Muscle of back (tissue), 13 donors: ENCODE data around the gene NUF2. TPM values are rescaled to one million over a fixed set of nuclear protein-coding genes. Genes with fewer than 3 reads are reported as not detected.
"Not testable (repeated sequence)": the region's sequence is repeated elsewhere in the genome, so short reads cannot be mapped to it uniquely, and the experiment has no call there.

Source experiments
- DNase-seq, 3 donors: peaks; one replicate each; pipeline versions ENCODE4 v3.0.0 to v3.0.0-alpha.2; 2013
- long read RNA-seq, 9 donors: transcript quantifications; one replicate each; lab custom pipeline, GENCODE V29; 2026
- polyA plus RNA-seq, 10 donors: library from polyadenylated mRNA; unstranded; fragments of 120-200 nt; gene quantifications; one replicate each; pipeline ENCODE4 v1.2.1, GENCODE V29; 2013; ENCODE audit not compliant: insufficient read length in 10 of 10

The NUF2 gene
- polyA plus RNA-seq, result 10 to 100 TPM in 8 of 10 donors, 1 to 10 TPM in 2; 8.6 to 17.0 (median 13.3) TPM
- long read RNA-seq, donor 1, partial matches to known transcripts, result 0 of 3 reads
- long read RNA-seq, donor 1, other reads (novel, unspliced or antisense), result 0 of 3 reads
- long read RNA-seq, donor 2, partial matches to known transcripts, result 0 of 1 reads
- long read RNA-seq, donor 2, other reads (novel, unspliced or antisense), result 0 of 1 reads
- long read RNA-seq, donor 3, result 0 reads
- long read RNA-seq, donor 4, partial matches to known transcripts, result 0 of 1 reads
- long read RNA-seq, donor 4, other reads (novel, unspliced or antisense), result 0 of 1 reads
- long read RNA-seq, donor 5, result 0 reads
- long read RNA-seq, donor 6, result 0 reads
- long read RNA-seq, donor 7, partial matches to known transcripts, result 0 of 2 reads
- long read RNA-seq, donor 7, other reads (novel, unspliced or antisense), result 0 of 2 reads
- long read RNA-seq, donor 8, partial matches to known transcripts, result 0 of 4 reads
- long read RNA-seq, donor 8, other reads (novel, unspliced or antisense), result 0 of 4 reads
- long read RNA-seq, donor 9, result 0 reads

DNA sequence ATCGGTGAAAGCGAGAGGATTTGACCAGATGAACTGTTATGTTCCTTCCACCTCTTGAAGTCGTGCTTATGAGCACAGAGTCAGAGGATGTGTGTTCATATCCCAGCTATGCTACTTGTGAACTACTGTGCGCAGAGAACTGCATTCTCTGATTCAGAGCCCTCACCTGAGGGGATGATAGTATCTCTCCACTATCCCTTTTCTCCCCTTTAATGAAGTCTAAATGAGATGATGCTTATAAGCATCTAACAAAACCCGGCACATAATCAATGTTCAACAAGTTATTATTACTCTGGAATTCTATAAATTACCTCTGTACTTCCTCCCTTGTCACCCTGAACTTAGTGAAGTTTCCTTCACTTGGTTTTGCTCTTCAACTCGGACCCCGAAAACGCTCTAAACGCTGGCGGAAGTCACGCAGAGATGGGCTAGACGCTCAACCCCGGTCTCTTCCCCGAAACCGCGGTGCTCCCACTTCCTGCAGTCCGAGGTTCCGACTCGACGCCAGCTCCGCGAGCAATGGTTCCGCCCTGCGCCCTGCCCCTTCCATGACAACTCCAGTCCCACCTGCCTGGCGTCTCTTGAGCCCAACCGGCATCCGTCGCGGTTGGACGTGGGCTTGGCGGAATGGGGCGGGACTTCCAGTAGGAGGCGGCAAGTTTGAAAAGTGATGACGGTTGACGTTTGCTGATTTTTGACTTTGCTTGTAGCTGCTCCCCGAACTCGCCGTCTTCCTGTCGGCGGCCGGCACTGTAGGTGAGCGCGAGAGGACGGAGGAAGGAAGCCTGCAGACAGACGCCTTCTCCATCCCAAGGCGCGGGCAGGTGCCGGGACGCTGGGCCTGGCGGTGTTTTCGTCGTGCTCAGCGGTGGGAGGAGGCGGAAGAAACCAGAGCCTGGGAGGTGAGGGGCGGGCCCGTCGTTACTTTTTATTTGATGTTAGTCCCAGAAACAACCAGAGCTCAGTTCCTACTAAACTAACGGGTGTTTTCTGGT is at the start of gene NUF2:
Gene NUF2, plus strand, starts transcription at position 644 of the 995 bp plus-strand sequence. CDS start 4,098 bp downstream, outside the sequence.
- peak; percentile 99 for DNase-seq

DNA sequence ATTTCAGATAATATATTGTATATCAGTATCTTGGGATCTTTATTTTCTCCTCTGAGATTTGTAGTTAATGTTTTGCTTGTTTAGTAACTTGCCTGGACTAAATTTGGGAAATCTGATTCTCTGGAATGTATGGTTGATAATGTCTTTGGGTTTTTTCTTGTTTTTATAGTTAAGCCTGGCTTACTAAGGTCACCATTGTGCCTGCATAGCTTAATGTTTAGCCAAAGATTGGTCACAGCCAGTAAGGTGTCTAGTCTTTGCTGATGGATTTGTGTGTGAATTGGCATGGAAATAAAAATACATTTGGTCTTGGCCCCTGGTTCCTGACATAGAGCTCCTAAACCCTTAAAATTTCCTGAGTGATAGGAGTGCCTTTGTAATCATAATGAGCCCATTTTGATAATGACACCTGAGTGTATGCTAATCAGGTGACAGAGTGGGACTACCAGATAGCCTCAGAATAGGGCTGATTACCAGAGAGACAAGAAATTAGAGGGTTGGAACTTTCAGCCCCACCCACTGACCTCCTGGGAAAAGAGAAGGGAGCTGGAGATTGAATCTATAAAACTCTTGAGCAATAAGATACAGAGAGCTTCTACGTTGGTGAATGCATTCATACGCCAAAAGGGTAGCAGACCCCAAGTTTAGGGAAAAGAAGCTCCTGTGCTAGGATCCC is 47.9 kb upstream of the NUF2 start:
- DNase-seq, result no peak

DNA sequence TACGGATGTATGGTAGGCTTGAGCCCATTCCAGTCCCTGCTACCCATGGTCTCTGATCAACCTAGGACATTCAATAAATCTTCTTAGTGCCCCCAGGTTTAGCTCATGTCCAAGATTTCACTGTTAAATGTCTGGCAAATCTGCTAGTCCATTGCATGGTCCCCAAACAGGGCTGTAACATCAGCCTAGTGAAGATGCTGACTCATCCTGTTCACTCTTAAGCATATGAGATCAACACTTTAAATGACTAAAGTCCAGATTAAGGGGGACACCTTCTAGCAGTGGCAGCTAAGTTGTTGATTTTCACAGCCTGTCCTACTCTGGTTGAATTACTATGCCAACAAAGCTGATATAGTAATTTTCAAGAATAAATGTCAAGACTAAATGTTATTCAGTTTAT is 46.5 kb upstream of the NUF2 start:
- no peak for DNase-seq

DNA sequence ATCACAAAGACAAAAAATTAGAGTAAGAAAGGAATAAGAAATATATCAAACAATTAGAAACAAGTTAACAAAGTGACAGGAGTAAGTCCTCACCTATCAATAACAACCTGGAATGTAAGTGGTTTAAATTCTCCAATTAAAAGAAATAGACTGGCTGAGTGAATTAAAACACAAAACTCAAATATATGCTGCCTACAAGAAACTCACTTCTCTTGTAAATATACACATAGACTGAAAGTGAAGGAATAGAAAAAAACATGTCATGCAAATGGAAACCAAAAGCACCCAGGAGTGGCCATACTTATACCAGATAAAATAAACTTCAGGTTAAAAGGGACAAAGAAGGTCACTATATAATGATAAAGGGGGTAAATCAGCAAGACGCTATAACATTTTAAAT is 43.2 kb upstream of the NUF2 start:
- no peak for DNase-seq

DNA sequence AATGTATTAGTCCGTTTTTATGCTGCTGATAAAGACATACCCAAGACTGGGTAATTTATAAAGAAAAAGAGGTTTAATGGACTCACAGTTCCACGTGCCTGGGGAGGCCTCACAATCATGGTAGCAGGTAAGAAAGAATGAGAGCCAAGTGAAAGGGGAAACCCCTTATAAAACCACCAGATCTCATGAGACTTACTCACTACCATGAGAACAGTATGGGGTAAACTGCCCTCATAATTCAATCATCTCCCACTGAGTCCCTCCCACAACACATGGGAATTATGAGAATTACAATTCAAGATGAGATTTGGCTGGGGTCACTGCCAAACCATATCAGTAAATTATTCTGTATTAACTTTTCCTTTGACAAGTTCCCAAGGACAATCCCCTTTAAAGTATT is 36.9 kb upstream of the NUF2 start:
- not testable (repeated sequence) for DNase-seq

DNA sequence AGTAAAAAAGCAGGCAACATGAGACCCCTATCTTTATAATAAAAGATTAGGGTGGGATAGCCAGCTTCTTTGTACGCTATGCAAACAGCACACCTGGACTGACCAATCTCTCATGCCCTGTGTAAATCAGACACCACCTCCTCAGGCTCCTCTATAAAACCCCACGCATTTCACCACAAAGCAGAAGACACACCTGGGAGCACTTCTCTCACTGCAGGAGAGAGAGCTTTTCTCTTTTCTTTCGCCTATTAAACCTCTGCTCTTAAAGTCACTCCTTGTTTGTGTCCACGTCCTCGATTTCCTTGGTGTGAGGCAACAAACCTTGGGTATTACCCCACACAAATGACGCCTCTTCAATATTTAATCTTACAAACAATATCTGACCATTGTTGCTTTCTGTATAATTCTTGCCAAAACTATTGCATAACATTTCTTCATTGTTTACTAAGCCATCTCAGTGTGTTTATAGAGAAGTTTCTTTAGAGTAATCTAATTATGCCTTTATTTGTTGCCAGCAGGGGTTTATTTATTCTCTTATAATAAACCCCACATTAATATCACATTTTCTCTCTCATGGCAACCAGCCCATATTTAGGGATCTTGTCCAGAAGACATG is 31.6 kb upstream of the NUF2 start:
- DNase-seq, result no peak

DNA sequence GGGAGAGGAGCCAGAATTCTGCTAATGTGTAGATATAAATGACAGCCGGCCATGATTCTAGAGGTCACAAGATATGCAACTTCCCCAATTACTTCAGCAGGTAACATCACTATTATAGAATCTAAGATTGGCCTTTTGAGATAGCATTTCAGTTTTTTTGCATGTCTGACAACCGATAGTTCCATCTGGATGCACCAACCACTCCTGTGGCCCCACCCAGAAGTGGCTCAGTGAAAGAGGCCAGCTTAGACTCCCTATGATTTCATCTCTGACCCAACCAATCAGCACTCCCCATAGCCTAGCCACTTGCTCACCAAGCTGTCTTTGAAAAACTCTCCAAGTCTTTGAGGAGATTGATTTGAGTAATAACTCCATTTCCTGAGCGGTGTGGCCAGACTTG is 30.3 kb upstream of the NUF2 start:
- no peak for DNase-seq

DNA sequence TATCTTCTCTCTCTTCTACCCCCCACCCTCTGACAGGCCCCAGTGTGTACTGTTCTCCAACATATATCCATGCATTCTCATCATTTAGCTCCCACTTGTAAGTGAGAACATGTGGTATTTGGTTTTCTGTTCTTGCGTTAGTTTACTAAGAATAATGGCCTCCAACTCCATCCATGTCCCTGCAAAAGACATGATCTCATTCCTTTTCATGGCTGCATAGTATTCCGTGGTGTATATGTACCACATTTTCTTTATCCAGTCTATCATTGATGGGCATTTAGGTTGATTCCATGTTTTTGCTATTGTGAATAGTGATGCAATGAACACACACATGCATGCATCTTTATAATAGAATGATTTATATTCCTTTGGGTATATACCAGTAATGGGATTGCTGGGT is 29.6 kb upstream of the NUF2 start:
- DNase-seq, result not testable (repeated sequence)

DNA sequence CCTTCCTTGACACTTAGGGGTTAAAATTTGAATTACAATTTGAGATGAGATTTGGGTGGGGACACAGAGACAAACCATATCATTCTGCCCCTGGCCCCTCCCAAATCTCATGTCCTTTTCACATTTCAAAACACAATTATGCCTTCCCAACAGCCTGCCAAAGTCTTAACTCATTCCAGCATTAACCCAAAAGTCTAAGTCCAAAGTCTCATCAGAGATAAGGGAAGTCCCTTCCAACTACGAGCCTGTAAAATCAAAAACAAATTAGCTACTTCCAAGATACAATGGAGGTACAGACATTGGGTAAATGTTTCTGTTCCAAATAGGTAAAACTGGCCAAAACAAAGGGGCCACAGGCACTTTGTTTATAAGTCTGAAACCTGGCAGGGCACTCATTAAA is 28.3 kb upstream of the NUF2 start:
- not testable (repeated sequence) for DNase-seq

DNA sequence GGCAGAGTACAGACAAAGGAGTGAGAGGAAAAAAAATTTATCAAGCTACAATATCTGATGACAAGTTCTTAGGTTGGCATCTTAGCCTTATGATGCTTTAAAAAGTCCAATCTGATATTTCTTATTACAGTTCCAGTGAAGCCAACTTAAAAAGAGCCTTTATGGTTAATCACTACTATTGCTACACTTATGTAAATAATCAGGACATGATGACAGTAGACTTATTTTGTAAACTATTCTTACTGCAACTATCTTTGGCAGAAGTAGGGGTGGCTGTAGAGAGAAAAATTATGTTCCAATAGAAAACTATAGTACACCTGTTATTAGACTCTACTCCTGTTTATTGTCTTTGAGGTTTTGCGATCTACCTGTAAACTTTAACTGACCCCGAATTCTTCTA is 25.8 kb upstream of the NUF2 start:
- no peak for DNase-seq

DNA sequence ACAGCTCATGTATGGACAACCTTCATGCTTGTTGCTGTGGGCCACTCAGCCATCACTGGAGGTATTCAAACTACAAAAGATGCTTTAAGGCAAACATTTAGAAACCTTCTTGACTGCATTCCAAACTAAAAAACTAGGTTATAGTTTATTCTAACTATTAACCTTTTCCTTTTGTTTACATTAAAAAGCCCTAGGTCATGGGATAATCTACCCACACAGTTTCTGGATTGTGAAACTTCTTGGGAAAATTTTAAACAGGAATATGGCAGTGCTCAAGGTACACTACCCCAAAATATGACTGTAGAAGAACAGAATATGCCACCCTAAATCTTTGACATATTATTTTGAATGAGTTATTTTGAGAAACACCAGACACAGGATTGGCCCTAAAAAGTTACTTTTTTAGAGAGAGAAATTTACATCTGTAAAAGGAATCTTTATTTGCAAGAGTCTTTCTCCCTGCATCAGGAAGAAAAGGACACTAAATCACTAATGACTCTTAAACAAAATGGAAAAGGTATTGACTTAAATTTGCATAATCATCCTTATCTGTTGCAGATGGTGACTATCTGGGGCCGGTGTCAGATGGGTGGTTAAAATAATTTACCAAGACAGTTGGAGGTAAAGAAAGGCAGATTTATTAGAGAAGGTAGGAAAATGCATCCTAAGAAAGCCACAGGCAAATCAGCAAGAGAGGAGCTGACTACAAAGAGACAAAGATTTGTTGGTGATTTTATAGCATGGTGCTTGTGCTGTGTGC is 25.1 kb upstream of the NUF2 start:
- no peak for DNase-seq

DNA sequence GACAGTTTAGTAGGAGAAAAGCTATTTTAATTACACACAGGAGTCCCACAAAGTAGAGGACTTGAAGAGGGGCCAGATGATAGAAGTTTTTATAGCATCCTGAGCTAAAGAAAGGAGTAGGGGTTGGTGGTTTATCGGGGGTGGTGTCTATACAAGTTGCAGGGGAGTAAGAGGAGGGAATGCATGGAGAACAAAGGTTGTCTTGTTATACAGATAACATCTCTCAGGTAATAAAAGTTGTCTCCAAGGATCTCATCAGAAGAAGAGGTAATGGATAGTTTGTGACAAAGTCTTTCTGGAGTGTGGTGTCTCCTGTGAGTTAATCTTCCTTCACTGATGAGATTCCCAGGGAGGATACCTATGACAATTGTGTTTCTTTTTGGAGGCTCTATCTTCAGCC is 23.4 kb upstream of the NUF2 start:
- DNase-seq, result no peak

DNA sequence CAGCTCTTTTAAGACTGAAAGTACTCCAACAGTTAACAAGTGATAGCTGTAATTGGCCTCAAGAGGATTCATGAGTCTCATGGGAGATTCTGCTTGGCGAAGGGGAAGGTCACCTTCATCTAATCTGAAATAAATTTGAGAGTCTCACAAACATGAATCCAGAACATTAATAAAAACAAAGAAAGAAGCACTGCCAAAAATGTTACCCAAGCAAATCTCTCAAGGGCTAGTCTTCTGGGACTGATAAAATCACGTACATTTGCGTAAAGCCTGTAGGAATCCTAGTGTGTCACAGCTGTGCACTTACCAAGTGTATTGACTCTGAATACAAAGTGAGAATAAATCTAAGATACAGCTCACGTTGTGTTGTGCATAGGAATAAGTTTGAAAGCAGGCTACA is 21.2 kb upstream of the NUF2 start:
- no peak for DNase-seq

DNA sequence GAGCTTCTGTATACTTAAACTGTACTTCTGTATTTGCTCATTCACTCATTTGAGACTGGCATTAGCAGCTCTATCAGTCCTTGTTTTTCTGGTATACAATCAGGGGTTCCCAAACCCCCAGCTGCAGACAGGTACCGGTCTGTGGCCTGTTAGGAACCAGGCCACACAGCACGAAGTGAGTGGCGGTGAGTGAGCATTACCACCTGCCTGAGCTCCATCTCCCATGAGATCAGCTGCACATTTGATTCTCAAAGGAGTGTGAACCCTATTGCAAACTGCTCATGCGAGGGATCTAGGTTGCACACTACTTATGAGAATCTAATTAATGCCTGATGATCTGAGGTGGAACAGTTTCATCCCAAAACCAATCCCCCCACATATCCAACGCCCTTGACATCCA is 18.2 kb upstream of the NUF2 start:
- no peak for DNase-seq

DNA sequence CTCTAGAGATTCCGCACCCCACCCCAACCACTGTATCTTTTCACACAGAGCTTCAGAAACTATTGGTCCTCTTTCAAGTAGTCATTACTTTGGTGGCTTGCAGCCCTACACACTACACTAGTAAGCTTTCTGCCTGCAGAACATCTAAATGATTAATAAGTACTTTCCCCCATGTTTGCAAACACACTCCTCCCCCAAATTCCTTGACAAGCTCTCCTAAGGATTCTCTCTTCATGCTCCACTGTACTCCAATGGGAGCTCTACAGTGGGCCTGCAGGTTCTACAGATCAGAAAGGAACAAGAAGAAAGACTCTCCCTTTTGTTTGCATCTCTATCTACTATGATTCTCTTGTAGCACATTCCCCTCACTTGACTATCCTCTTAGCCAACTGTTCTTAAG is 16.3 kb upstream of the NUF2 start:
- no peak for DNase-seq

DNA sequence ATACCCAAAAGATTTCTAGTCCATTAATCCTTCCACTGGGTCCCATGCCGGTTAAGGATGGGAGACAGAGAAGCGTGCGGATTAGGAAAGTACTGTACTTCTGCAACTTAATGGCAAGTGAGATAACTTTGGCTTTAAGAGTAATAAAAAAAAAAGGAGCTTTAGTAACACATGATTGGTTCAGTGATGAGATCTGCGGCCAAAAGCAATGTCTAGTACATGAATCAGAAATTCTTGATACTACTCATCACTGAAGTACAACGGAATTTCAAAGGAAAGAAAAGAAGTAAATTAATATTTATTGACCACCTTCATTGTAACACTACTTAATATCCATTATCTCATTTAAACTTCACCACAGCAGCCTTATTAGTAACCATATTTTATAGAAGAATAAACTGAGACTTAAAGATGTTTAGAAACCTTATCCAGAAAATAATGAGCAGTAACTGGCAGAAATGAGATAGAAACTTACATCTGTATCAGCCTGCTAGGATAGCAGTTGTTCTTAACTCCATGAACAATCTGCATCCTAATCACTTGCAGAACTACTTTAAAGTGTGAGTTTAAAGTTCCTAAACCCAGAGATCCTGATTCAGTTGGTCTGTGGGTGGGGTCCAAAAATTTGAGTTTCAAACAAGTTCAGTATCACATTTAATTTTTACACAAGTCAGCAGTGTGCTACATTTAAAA is 14.1 kb upstream of the NUF2 start:
- DNase-seq, result peak in 1 of 3 donors; percentile 42

DNA sequence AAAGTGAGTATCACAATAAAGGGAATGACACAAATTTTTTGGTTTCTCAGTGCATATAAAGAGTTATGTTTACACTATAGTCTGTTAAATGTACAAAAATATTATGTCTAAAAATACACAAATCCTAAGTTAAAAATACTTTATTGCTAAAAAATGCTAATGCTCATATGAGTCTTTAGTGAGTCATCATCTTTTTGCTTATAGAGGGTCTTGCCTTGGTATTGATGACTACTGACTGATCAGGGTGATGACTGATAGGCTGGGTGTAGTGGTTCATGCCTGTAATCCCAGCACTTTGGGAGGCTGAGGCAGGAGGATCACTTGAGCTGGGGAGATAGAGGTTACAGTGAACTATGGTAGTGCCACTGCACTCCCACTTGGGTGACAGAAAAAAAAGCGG is 12.9 kb upstream of the NUF2 start:
- no peak for DNase-seq

DNA sequence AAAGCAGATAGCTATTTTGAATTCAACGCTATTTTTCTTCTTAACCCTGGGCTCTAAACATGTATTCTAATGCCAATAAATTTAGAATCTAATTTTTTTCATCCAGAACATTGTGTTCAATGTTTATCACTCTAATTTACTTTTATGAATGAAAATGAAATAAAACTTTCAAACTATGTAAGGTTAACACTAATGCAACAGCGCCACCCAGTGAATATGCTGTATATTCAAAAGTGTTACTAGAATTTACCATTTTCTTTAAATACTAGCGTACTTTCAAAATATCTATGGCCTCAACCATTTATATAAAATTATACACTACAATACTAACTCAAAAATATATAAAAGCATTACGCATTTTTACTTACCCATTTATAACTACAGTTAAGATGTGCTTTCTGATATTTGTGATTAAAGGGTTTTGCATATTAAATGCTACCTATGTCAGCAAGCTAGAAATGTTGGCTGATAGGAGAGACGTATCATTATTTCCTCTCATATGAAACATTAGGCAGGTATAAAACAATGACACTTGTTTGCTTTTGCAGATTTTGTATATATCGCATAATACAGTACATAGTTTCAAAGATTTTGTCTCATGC is 5.9 kb upstream of the NUF2 start:
- peak; percentile 18 to 46 (median 41) for DNase-seq

DNA sequence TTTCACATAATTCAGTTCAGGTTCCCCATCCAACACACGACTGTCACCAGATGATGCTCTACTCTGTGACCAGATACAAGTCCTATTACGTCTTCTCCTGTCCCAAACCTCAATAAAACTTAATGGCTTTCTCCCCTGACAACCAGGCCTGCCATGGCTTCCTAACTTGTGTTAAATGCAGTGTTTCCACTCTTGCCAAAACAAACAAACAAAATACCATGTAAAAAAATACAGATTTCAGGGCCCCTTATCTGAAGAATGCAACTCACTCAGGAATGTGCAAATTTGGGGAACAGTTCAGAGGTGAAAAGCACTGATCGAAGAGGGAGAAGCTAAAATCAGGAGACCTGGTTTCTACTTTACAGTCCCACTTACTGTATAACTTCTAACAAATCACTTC is 863 bp upstream of the NUF2 start:
- peak in 2 of 3 donors; percentile 4 to 25 for DNase-seq
